Loucy (cell line): ENCODE data around the gene CELF4.

Experiments
- H2AFZ ChIP-seq: fragments of 200-600 bp; sonication (generic); 2 replicates; pipeline ENCODE4 v1.6.0; 2016; ENCODE audit warnings: antibody characterized with exemption, mild to moderate bottlenecking, low read length, moderate library complexity
- H3F3A ChIP-seq: fragments of 200-600 bp; 2 replicates; pipeline ENCODE4 v1.6.0; 2016; ENCODE audit warnings: antibody characterized with exemption, low read depth, mild to moderate bottlenecking
- H3K27me3 ChIP-seq: fragments of 200-600 bp; sonication (generic); 2 replicates; pipeline ENCODE4 v1.6.1; 2014; ENCODE audit warnings: low read length, mild to moderate bottlenecking; ENCODE audit not compliant: insufficient read depth, poor library complexity, severe bottlenecking
- H3K36me3 ChIP-seq: fragments of 200-600 bp; sonication (generic); 2 replicates; pipeline ENCODE4 v1.6.1; 2016; ENCODE audit warnings: low read length; ENCODE audit not compliant: insufficient read depth
- H3K4me1 ChIP-seq: fragments of 200-600 bp; sonication (generic); 2 replicates; pipeline ENCODE4 v1.5.1; 2014; ENCODE audit warnings: low read length, mild to moderate bottlenecking; ENCODE audit not compliant: insufficient read depth, poor library complexity, severe bottlenecking
- H3K4me2 ChIP-seq: fragments of 200-600 bp; sonication (generic); 2 replicates; pipeline ENCODE4 v1.6.0; 2014; ENCODE audit warnings: antibody characterized with exemption, low read length, low read depth, mild to moderate bottlenecking; ENCODE audit not compliant: poor library complexity, severe bottlenecking
- H3K4me3 ChIP-seq: fragments of 200-600 bp; sonication (generic); 2 replicates; pipeline ENCODE4 v1.5.1; 2014; ENCODE audit warnings: low read length, mild to moderate bottlenecking, mixed read lengths; ENCODE audit not compliant: poor library complexity, severe bottlenecking
- H3K79me2 ChIP-seq: fragments of 200-600 bp; sonication (generic); 2 replicates; pipeline ENCODE4 v1.6.1; 2014; ENCODE audit warnings: low read length; ENCODE audit not compliant: insufficient read depth
- H3K9ac ChIP-seq: fragments of 200-600 bp; sonication (generic); 2 replicates; pipeline ENCODE4 v1.6.0; 2014; ENCODE audit warnings: mild to moderate bottlenecking, low read depth, low read length, moderate library complexity; ENCODE audit not compliant: poor library complexity, severe bottlenecking
- H3K9me2 ChIP-seq: fragments of 200-600 bp; sonication (generic); replicated peaks from 2 replicates; pipeline ENCODE4 v1.6.1; 2016; ENCODE audit warnings: low read depth, low read length, mixed read lengths
- H3K9me3 ChIP-seq: fragments of 200-600 bp; sonication (generic); 2 replicates; pipeline ENCODE4 v1.6.1; 2014; ENCODE audit warnings: mild to moderate bottlenecking, antibody characterized with exemption, low read length, low read depth; ENCODE audit not compliant: insufficient read depth
- H4K20me1 ChIP-seq: fragments of 200-600 bp; sonication (generic); 2 replicates; pipeline ENCODE4 v1.6.0; 2014; ENCODE audit warnings: antibody characterized with exemption, low read length, mild to moderate bottlenecking; ENCODE audit not compliant: insufficient read depth, poor library complexity, severe bottlenecking
- EZH2phosphoT487 ChIP-seq: fragments of 200-600 bp; IDR thresholded peaks from 2 replicates; pipeline ENCODE4 v1.6.1; 2018; ENCODE audit warnings: antibody characterized with exemption, mild to moderate bottlenecking, moderate library complexity, borderline replicate concordance
- TF ChIP-seq, protein P1 (sequence below): fragments of 200-600 bp; sonication (generic); conservative IDR thresholded peaks from 2 replicates; pipeline ENCODE4 v1.5.1; 2014; ENCODE audit warnings: mild to moderate bottlenecking, antibody characterized with exemption, low read length

Gene CELF4

DNA sequence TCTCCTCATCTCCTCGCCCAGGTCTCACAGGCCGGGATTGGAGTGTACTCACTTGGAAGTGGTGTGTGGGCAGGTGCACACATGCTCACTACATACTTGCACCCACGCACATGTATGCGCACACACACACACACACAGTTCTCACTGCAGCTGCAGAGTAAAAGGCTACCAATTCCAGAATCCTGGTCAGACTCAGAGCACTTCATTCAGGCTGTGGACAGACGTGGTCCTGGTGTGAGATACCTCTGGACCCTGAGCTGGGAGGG, 19.4 kb downstream of the CELF4 start:
- no peak overlapping the region for H2AFZ ChIP-seq
- H3F3A ChIP-seq: no peaks in the 10 kb centered on the region
- H3K9ac ChIP-seq: no peak overlapping the region
- H3K9me2 ChIP-seq: no peaks in the 10 kb centered on the region
- H3K4me2 ChIP-seq: no peak overlapping the region
- H4K20me1 ChIP-seq: no peaks in the 10 kb centered on the region
- no peaks in the 10 kb centered on the region for H3K79me2 ChIP-seq
- H3K36me3 ChIP-seq: no peaks in the 10 kb centered on the region
- no peaks in the 10 kb centered on the region for H3K27me3 ChIP-seq
- no peaks in the 10 kb centered on the region for H3K4me1 ChIP-seq
- H3K9me3 ChIP-seq: no peaks in the 10 kb centered on the region
- no peak for TF ChIP-seq EZH2phosphoT487
- TF ChIP-seq, protein P1, sequence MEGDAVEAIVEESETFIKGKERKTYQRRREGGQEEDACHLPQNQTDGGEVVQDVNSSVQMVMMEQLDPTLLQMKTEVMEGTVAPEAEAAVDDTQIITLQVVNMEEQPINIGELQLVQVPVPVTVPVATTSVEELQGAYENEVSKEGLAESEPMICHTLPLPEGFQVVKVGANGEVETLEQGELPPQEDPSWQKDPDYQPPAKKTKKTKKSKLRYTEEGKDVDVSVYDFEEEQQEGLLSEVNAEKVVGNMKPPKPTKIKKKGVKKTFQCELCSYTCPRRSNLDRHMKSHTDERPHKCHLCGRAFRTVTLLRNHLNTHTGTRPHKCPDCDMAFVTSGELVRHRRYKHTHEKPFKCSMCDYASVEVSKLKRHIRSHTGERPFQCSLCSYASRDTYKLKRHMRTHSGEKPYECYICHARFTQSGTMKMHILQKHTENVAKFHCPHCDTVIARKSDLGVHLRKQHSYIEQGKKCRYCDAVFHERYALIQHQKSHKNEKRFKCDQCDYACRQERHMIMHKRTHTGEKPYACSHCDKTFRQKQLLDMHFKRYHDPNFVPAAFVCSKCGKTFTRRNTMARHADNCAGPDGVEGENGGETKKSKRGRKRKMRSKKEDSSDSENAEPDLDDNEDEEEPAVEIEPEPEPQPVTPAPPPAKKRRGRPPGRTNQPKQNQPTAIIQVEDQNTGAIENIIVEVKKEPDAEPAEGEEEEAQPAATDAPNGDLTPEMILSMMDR: no peak
- no peak overlapping the region for H3K4me3 ChIP-seq

GRCh38 chr18:37545461-37546271, 19.9 kb downstream of the CELF4 start:
- H3F3A ChIP-seq: no peaks in the 10 kb centered on the region
- H4K20me1 ChIP-seq: no peaks in the 10 kb centered on the region
- H3K79me2 ChIP-seq: no peaks in the 10 kb centered on the region
- H3K9me2 ChIP-seq: no peaks in the 10 kb centered on the region
- H3K9ac ChIP-seq: no peak overlapping the region
- H3K36me3 ChIP-seq: no peaks in the 10 kb centered on the region
- no peak overlapping the region for H2AFZ ChIP-seq
- H3K4me3 ChIP-seq: no peak overlapping the region
- no peak overlapping the region for H3K4me2 ChIP-seq
- no peaks in the 10 kb centered on the region for H3K4me1 ChIP-seq
- no peak for TF ChIP-seq EZH2phosphoT487
- TF ChIP-seq, protein P1: no peak
- H3K27me3 ChIP-seq: no peaks in the 10 kb centered on the region
- no peaks in the 10 kb centered on the region for H3K9me3 ChIP-seq

GRCh38 chr18:37544713-37545112, 20.9 kb downstream of the CELF4 start:
- no peaks in the 10 kb centered on the region for H4K20me1 ChIP-seq
- no peak overlapping the region for H3K4me3 ChIP-seq
- no peaks in the 10 kb centered on the region for H3K4me1 ChIP-seq
- no peak overlapping the region for H3K4me2 ChIP-seq
- H2AFZ ChIP-seq: no peak overlapping the region
- no peaks in the 10 kb centered on the region for H3K9me2 ChIP-seq
- H3F3A ChIP-seq: no peaks in the 10 kb centered on the region
- no peak for TF ChIP-seq EZH2phosphoT487
- TF ChIP-seq, protein P1: no peak
- no peaks in the 10 kb centered on the region for H3K36me3 ChIP-seq
- no peaks in the 10 kb centered on the region for H3K79me2 ChIP-seq
- no peak overlapping the region for H3K9ac ChIP-seq
- H3K9me3 ChIP-seq: no peaks in the 10 kb centered on the region
- no peaks in the 10 kb centered on the region for H3K27me3 ChIP-seq
